HepG2 (cell line): ENCODE measurements around the gene DDOST. TPM values are rescaled to one million over a fixed set of nuclear protein-coding genes. Genes with fewer than 3 reads are reported as not detected.

Experiments
- CCDC6 ChIP-seq: sonication (generic); formaldehyde crosslinking; IDR thresholded peaks from 2 replicates; pipeline ENCODE4 v1.8.1; 2022; ENCODE audit warnings: mild to moderate bottlenecking, missing genetic modification reagents, moderate library complexity
- DPF2 ChIP-seq: sonication (generic); formaldehyde crosslinking; IDR thresholded peaks from 2 replicates; pipeline ENCODE4 v1.4.0; 2020; ENCODE audit warnings: mild to moderate bottlenecking, low read depth, missing genetic modification reagents, borderline replicate concordance
- FOXA1 ChIP-seq, 2 experiments: fragments of 450-650 bp in 1 of 2; sonication (generic) in 1 of 2; formaldehyde crosslinking in 1 of 2; IDR thresholded peaks; 2 replicates each; pipeline versions ENCODE4 v1.4.0 to v1.6.1; 2016 to 2020; ENCODE audit warnings: missing genetic modification reagents in 1 of 2
- HES4 ChIP-seq: sonication (generic); formaldehyde crosslinking; IDR thresholded peaks from 2 replicates; pipeline ENCODE4 v1.9.0; 2021; ENCODE audit warnings: mild to moderate bottlenecking, missing genetic modification reagents, borderline replicate concordance
- KLF9 ChIP-seq: IDR thresholded peaks from 2 replicates; pipeline ENCODE4 v1.6.1; 2016; ENCODE audit warnings: low read depth
- NFKB2 ChIP-seq: sonication (generic); formaldehyde crosslinking; IDR thresholded peaks from 2 replicates; pipeline ENCODE4 v1.4.0; 2020; ENCODE audit warnings: missing genetic modification reagents, borderline replicate concordance
- NFRKB ChIP-seq: fragments of 450-650 bp; IDR thresholded peaks from 2 replicates; pipeline ENCODE4 v1.6.1; 2017
- ONECUT2 ChIP-seq: sonication (generic); formaldehyde crosslinking; IDR thresholded peaks from 2 replicates; pipeline ENCODE4 v1.4.0; 2020; ENCODE audit warnings: missing genetic modification reagents
- PRDM15 ChIP-seq: sonication (generic); formaldehyde crosslinking; IDR thresholded peaks from 2 replicates; pipeline ENCODE4 v1.4.0; 2020; ENCODE audit warnings: missing genetic modification reagents
- TBL1XR1 ChIP-seq: fragments of 150-350 bp; IDR thresholded peaks from 2 replicates; pipeline ENCODE4 v1.6.1; 2014; ENCODE audit warnings: borderline replicate concordance, low read length; ENCODE audit not compliant: partially characterized antibody
- TERF1 ChIP-seq: sonication (generic); formaldehyde crosslinking; IDR thresholded peaks from 2 replicates; pipeline ENCODE4 v1.8.0; 2022; ENCODE audit warnings: mild to moderate bottlenecking, missing genetic modification reagents, moderate library complexity
- TOE1 ChIP-seq: sonication (generic); formaldehyde crosslinking; IDR thresholded peaks from 2 replicates; pipeline ENCODE4 v1.4.0; 2020; ENCODE audit warnings: mild to moderate bottlenecking, missing genetic modification reagents
- YEATS2 ChIP-seq: sonication (generic); formaldehyde crosslinking; IDR thresholded peaks from 2 replicates; pipeline ENCODE4 v1.4.0; 2020; ENCODE audit warnings: missing genetic modification reagents, borderline replicate concordance
- ZBTB21 ChIP-seq: sonication (generic); formaldehyde crosslinking; IDR thresholded peaks from 2 replicates; pipeline ENCODE4 v1.4.0; 2020; ENCODE audit warnings: missing genetic modification reagents
- ZFP36L2 ChIP-seq: sonication (generic); formaldehyde crosslinking; IDR thresholded peaks from 2 replicates; pipeline ENCODE4 v1.4.0; 2020; ENCODE audit warnings: missing genetic modification reagents
- ZNF350 ChIP-seq: sonication (generic); formaldehyde crosslinking; IDR thresholded peaks from 2 replicates; pipeline ENCODE4 v1.4.0; 2020; ENCODE audit warnings: mild to moderate bottlenecking, low read depth, missing genetic modification reagents, borderline replicate concordance
- ZNF501 ChIP-seq: sonication (generic); formaldehyde crosslinking; IDR thresholded peaks from 2 replicates; pipeline ENCODE4 v1.5.1; 2020; ENCODE audit warnings: mild to moderate bottlenecking, moderate library complexity, missing genetic modification reagents
- ZNF574 ChIP-seq: sonication (generic); formaldehyde crosslinking; IDR thresholded peaks from 2 replicates; pipeline ENCODE4 v1.4.0; 2020; ENCODE audit warnings: missing genetic modification reagents
- ZNF772 ChIP-seq: sonication (generic); formaldehyde crosslinking; IDR thresholded peaks from 2 replicates; pipeline ENCODE4 v1.5.0; 2020; ENCODE audit warnings: mild to moderate bottlenecking, missing genetic modification reagents
- polyA plus RNA-seq, 8 experiments: library from polyadenylated mRNA; depleted of rRNA in 3 of 8; stranded (reverse) in 7 of 8; unstranded in 1 of 8; fragments of >200 nt; fragmentation: Illumina TruSeq in 4 of 8; extraction: Trizol in 4 of 8; gene quantifications; 2 replicates each; pipeline versions ENCODE4 v1.2.1 to v1.2.3, GENCODE V29; 2011 to 2016; ENCODE audit warnings: low read depth in 4 of 8, missing spikeins in 1 of 8, mixed read lengths in 1 of 8; ENCODE audit not compliant: insufficient read depth in 1 of 8
- total RNA-seq, 5 experiments: library from RNA; depleted of rRNA; stranded (reverse); fragments of >200 nt; fragmentation: Illumina TruSeq; extraction: Trizol; gene quantifications; 2 replicates each; pipeline ENCODE4 v1.2.3, GENCODE V29; 2016; ENCODE audit warnings: low read depth in 1 of 5
- TF ChIP-seq, protein P1 (sequence below): IDR thresholded peaks from 2 replicates; pipeline ENCODE4 v1.6.1; 2016; ENCODE audit warnings: missing biosample characterization, missing genetic modification reagents, low read depth

DDOST gene
- total and polyA plus RNA-seq, 2 of the 13 experiments (the other 11 are each of a cell fraction or from before 2014, with no cell fraction given), result 335 to 494 TPM

GRCh38 chr1:20661207-20662109 is at the start of gene DDOST (continued):
- TF ChIP-seq HES4 (CRISPR knock-in tag) (peak; percentile 40; the same call in 1 of the 2 replicates), ZNF350 (peak; percentile 57; the same call in 1 of the 2 replicates), TBL1XR1 (no peak), YEATS2 (CRISPR knock-in tag) (peak; percentile 97), ZBTB21 (CRISPR knock-in tag) (no peak), TERF1 (no peak), DPF2 (CRISPR knock-in tag) (no peak), PRDM15 (CRISPR knock-in tag) (peak; percentile 16; the same call in 1 of the 2 replicates), ZNF772 (CRISPR knock-in tag) (peak; percentile 34; the same call in 1 of the 2 replicates), TOE1 (CRISPR knock-in tag) (no peak; the same call in 1 of the 2 replicates), ZNF501 (CRISPR knock-in tag) (peak; percentile 92), NFKB2 (CRISPR knock-in tag) (peak; percentile 84; the same call in 1 of the 2 replicates), ONECUT2 (CRISPR knock-in tag) (no peak), FOXA1 (IDR thresholded peaks at IDR 0.05) (no peak), FOXA1 (CRISPR knock-in tag; IDR thresholded peaks at IDR 0.05) (no peak), NFRKB (no peak), KLF9 (no peak; the same call in 1 of the 2 replicates), ZFP36L2 (CRISPR knock-in tag) (no peak), CCDC6 (0 out of 2 replicates have a peak, but pooled peaks have one; percentile 50), ZNF574 (CRISPR knock-in tag) (peak; percentile 95)
- TF ChIP-seq, protein P1, sequence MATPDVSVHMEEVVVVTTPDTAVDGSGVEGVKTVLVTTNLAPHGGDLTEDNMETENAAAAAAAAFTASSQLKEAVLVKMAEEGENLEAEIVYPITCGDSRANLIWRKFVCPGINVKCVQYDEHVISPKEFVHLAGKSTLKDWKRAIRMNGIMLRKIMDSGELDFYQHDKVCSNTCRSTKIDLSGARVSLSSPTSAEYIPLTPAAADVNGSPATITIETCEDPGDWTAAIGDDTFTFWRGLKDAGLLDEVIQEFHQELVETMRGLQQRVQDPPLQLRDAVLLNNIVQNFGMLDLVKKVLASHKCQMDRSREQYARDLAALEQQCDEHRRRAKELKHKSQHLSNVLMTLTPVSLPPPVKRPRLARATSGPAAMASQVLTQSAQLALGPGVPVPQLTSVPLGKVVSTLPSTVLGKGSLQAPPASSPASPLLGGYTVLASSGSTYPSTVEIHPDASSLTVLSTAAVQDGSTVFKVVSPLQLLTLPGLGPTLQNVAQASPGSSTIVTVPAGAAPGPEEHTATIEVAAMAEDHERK, result peak; percentile 77
